Measurements from ENCODE around the gene NINL. TPM values are rescaled to one million over a fixed set of nuclear protein-coding genes. Genes with fewer than 3 reads are reported as not detected.

NINL gene
- total and polyA plus RNA-seq, 2 of the 4 experiments (the other 2 are of a cell fraction) = 3.0 to 10.4 TPM

GRCh38 chr20:25487306-25487705 is 98.0 kb downstream of the NINL start:
- no CpG with 5 or more reads among the region's 2 CpGs for WGBS, 2 experiments (ENCODE audit: extremely low coverage in 2 of 2, insufficient read length in 1 of 2)
- H3K14ac ChIP-seq (replicated peaks; ENCODE audit: low read depth, low read length) = no peak overlapping the region
- no peak overlapping the region for H3K4me3 ChIP-seq (ENCODE audit: insufficient read depth, low read depth, low read length)
- H4K91ac ChIP-seq (ENCODE audit: insufficient read depth, low read depth, low read length) = no peak overlapping the region
- no peak overlapping the region for H3K27ac ChIP-seq (ENCODE audit: insufficient read depth, low read length)
- no peak overlapping the region for H3K23ac ChIP-seq (ENCODE audit: low read depth, low read length)
- H3K4ac ChIP-seq (ENCODE audit: low read depth, low read length) = no peak overlapping the region
- H3K4me1 ChIP-seq (ENCODE audit: control insufficient read depth, insufficient read depth, low read length) = peaks cover 3% of the 10 kb centered on the region
- H3K56ac ChIP-seq (ENCODE audit: extremely low read depth, insufficient read depth, low read length) = no peak overlapping the region
- ATAC-seq (ENCODE audit: low read depth) (no peak), DNase-seq (no peak)
- no peak overlapping the region for H2BK5ac ChIP-seq (ENCODE audit: low read depth, low read length, poor library complexity, severe bottlenecking)
- no peak overlapping the region for H2AK5ac ChIP-seq (ENCODE audit: low read depth, low read length)
- no peak overlapping the region for H2AFZ ChIP-seq (replicated peaks; ENCODE audit: low read length, poor library complexity)
- H3K9me1 ChIP-seq (ENCODE audit: insufficient read depth, low read length) = no peaks in the 10 kb centered on the region
- dilution Hi-C loops (cut with HindIII; ENCODE audit: low sequenced_read_pairs, unreplicated experiment) (no loop called here), in situ Hi-C loops (cut with MboI; ENCODE audit: low sequenced_read_pairs) (no loop called here), intact Hi-C loops (cut with micrococcal nuclease) (loop anchor here (5.0 to 10.0 kb wide), 2 partner anchors 107 to 135 kb away; partner anchors contain the start of gene NANP)
- no peaks in the 10 kb centered on the region for H3K9me3 ChIP-seq (ENCODE audit: control insufficient read depth, insufficient read depth, low read length)
- no TSS peak for BruUV-seq (replicated peaks)
- H3K4me2 ChIP-seq (ENCODE audit: low read depth, low read length) = no peak overlapping the region
- no peak overlapping the region for H2BK120ac ChIP-seq (ENCODE audit: low read depth, low read length)
- H3K9ac ChIP-seq (ENCODE audit: low read depth, low read length) = no peak overlapping the region
- H3K27me3 ChIP-seq (ENCODE audit: control insufficient read depth, insufficient read depth, low read length) = no peaks in the 10 kb centered on the region
- no peak overlapping the region for H4K8ac ChIP-seq (ENCODE audit: low read depth in 2 of 2, low read length in 2 of 2)
- no peak overlapping the region for H4K5ac ChIP-seq (ENCODE audit: low read depth, low read length)
- no peak overlapping the region for H3K18ac ChIP-seq (ENCODE audit: low read depth, low read length)
- no peak for TF ChIP-seq RCOR1 (IDR thresholded peaks at IDR 0.05; ENCODE audit: insufficient replicate concordance, low read length)
- TF ChIP-seq ELK1 (IDR thresholded peaks at IDR 0.05; ENCODE audit: borderline replicate concordance, low read depth, low read length) = no peak
- TF ChIP-seq POLR2A (IDR thresholded peaks at IDR 0.05; ENCODE audit: low read depth, low read length) = no peak
- TF ChIP-seq FOS (IDR thresholded peaks at IDR 0.05; ENCODE audit: low read depth, low read length) = no peak
- no peaks in the 10 kb centered on the region for H4K20me1 ChIP-seq (ENCODE audit: insufficient read depth, low read length)
- no peak overlapping the region for H2BK15ac ChIP-seq (ENCODE audit: low read depth, low read length)
- no peak overlapping the region for H2AK9ac ChIP-seq (replicated peaks; ENCODE audit: low read depth, low read length, poor library complexity)
- ChIA-PET CTCF (no interaction called here), POLR2A (ENCODE audit: unreplicated experiment) (no interaction called here)
- H3K36me3 ChIP-seq (ENCODE audit: control insufficient read depth, insufficient read depth, low read length) = peaks cover 30% of the 10 kb centered on the region
- H2BK20ac ChIP-seq (ENCODE audit: low read depth, low read length) = no peak overlapping the region
- no peaks in the 10 kb centered on the region for H3K79me1 ChIP-seq (ENCODE audit: low read depth in 1 of 2, low read length in 2 of 2)
